CD4-positive, alpha-beta T cell (primary cell): ENCODE results near the gene CASQ2. TPM values are rescaled to one million over a fixed set of nuclear protein-coding genes. Genes with fewer than 3 reads are reported as not detected.

Experiments
- ATAC-seq: fragments of 200-7000 bp; cut with Tn5 transposase; one replicate; pipeline ENCODE4 v1.10.0; 2022; ENCODE audit warnings: mild to moderate bottlenecking; ENCODE audit not compliant: poor library complexity
- CTCF ChIA-PET: fragments of 350-600 bp; sonication (Branson Sonifier 250); formaldehyde crosslinking; loops from one replicate; lab custom pipeline; 2021; ENCODE audit warnings: antibody characterized with exemption, inconsistent platforms; lab: Charles Lee
- POLR2A ChIA-PET: fragments of 350-600 bp; sonication (Branson Sonifier 250); formaldehyde crosslinking; loops from one replicate; lab custom pipeline; 2021; ENCODE audit warnings: antibody characterized with exemption, inconsistent platforms; lab: Charles Lee
- DNase-seq, 14 experiments: peaks; one replicate each; pipeline ENCODE4 v3.0.0-alpha.2; 2013 to 2020; ENCODE audit warnings: mixed read lengths in 2 of 14
- H3K27ac ChIP-seq, 2 donors: one replicate each; pipeline versions ENCODE4 v1.5.1 to v1.7.0; 2013; ENCODE audit warnings: low read length in 2 of 2, low read depth in 1 of 2, mild to moderate bottlenecking in 1 of 2
- H3K27me3 ChIP-seq, 2 experiments: 1 replicate in 1 of 2; 2 replicates in 1 of 2; pipeline versions ENCODE4 v1.6.1 to v1.7.0; 2013; ENCODE audit warnings: low read length in 2 of 2, control low read depth in 1 of 2, mild to moderate bottlenecking in 1 of 2, moderate library complexity in 1 of 2; ENCODE audit not compliant: insufficient read depth in 2 of 2, control insufficient read depth in 1 of 2
- H3K36me3 ChIP-seq: one replicate; pipeline ENCODE4 v1.6.1; 2013; ENCODE audit warnings: low read length, control low read depth; ENCODE audit not compliant: insufficient read depth
- H3K4me1 ChIP-seq: one replicate; pipeline ENCODE4 v1.6.1; 2013; ENCODE audit warnings: low read length, control low read depth; ENCODE audit not compliant: insufficient read depth
- H3K4me3 ChIP-seq: one replicate; pipeline ENCODE4 v1.5.1; 2013; ENCODE audit warnings: mild to moderate bottlenecking, low read length, moderate library complexity
- H3K9me3 ChIP-seq, 2 experiments: 1 replicate in 1 of 2; 2 replicates in 1 of 2; pipeline versions ENCODE4 v1.6.1 to v1.7.0; 2013; ENCODE audit warnings: low read length in 2 of 2, mild to moderate bottlenecking in 2 of 2, control low read depth in 1 of 2, moderate library complexity in 1 of 2; ENCODE audit not compliant: control insufficient read depth in 1 of 2, insufficient read depth in 1 of 2
- H3K27ac Mint-ChIP-seq: one replicate; pipeline ENCODE4 v1.8.0; 2020; ENCODE audit warnings: mixed read lengths
- H3K27me3 Mint-ChIP-seq: one replicate; pipeline ENCODE4 v1.8.0; 2021; ENCODE audit warnings: mixed read lengths
- H3K36me3 Mint-ChIP-seq: one replicate; pipeline ENCODE4 v1.8.0; 2021; ENCODE audit warnings: low read depth, mixed read lengths
- H3K4me1 Mint-ChIP-seq: one replicate; pipeline ENCODE4 v1.8.0; 2021; ENCODE audit warnings: low read depth, mixed read lengths
- H3K4me3 Mint-ChIP-seq: one replicate; pipeline ENCODE4 v1.8.0; 2020; ENCODE audit warnings: mild to moderate bottlenecking, mixed read lengths
- H3K9me3 Mint-ChIP-seq: one replicate; pipeline ENCODE4 v1.8.0; 2020; ENCODE audit warnings: mixed read lengths
- intact Hi-C, 2 experiments: fragments of 100-400 bp; cut with DNase I in 1 of 2; cut with micrococcal nuclease in 1 of 2; formaldehyde crosslinking; loops; one replicate each; pipeline versions ENCODE4 v1.15.1 to v1.9.0; 2023 to 2025; cut with DNase I, micrococcal nuclease
- total RNA-seq, 174 experiments: library from RNA in 2 of 174; stranded (reverse) in 2 of 174; gene quantifications; one replicate each; pipeline ENCODE4 v1.2.3 and lab custom pipeline; 2021 to 2026
- TF ChIP-seq, protein P1 (sequence below): fragments of 200-600 bp; IDR thresholded peaks from one replicate; pipeline ENCODE4 v1.8.0; 2022; ENCODE audit warnings: antibody characterized with exemption, mild to moderate bottlenecking

CASQ2 gene
- total RNA-seq, 2 experiments from 2014 or later, result not detected

DNA sequence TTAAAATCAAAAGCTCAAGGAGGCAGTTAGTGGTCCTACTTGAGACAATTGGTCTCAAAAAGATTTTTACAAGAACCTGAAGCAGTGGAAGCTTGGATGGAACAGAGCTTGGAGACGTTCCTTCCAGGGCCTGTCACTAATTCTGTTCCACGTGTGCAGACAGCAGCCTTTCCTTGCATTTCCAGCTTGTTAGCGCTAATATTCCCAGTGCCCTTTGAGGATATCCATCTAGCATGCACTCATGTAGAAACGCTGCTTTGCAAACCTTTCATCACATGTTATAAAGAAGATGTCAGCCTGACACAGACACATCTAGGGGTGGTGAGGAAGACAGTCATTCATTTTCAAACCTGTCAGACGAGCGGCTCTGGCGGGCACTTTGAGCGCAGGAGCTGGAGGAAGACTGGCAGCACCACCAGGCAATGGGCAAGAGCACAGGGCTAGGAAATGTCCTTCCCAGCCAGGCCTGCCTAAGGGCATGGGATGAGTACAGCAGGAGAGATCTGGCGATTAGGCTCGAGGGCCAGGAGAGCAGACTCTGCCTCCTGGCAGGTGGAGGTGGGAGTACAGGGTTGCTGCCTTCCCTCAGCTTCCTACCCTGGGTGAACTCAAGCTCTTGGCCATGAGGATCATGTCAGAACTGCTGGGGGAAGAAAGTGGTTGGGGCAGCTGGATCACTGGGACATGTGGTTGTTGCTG is 55.5 kb downstream of the CASQ2 start:
- Mint-ChIP-seq H3K36me3 (no peaks in the 10 kb centered on the region), H3K9me3 (no peaks in the 10 kb centered on the region), H3K4me3 (no peak overlapping the region), H3K27me3 (peaks cover 25% of the 10 kb centered on the region), H3K27ac (no peak overlapping the region), H3K4me1 (no peaks in the 10 kb centered on the region)
- ATAC-seq, result no peak
- no peak for DNase-seq
- intact Hi-C loops, result no loop called here
- no peaks in the 10 kb centered on the region for H3K36me3 ChIP-seq
- TF ChIP-seq, protein P1, sequence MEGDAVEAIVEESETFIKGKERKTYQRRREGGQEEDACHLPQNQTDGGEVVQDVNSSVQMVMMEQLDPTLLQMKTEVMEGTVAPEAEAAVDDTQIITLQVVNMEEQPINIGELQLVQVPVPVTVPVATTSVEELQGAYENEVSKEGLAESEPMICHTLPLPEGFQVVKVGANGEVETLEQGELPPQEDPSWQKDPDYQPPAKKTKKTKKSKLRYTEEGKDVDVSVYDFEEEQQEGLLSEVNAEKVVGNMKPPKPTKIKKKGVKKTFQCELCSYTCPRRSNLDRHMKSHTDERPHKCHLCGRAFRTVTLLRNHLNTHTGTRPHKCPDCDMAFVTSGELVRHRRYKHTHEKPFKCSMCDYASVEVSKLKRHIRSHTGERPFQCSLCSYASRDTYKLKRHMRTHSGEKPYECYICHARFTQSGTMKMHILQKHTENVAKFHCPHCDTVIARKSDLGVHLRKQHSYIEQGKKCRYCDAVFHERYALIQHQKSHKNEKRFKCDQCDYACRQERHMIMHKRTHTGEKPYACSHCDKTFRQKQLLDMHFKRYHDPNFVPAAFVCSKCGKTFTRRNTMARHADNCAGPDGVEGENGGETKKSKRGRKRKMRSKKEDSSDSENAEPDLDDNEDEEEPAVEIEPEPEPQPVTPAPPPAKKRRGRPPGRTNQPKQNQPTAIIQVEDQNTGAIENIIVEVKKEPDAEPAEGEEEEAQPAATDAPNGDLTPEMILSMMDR, result no peak
- H3K9me3 ChIP-seq, result no peaks in the 10 kb centered on the region
- peaks cover 6 to 7% of the 10 kb centered on the region in 2 experiments for H3K27me3 ChIP-seq
- no peak overlapping the region for H3K4me3 ChIP-seq
- no peaks in the 10 kb centered on the region for H3K4me1 ChIP-seq
- no peak overlapping the region for H3K27ac ChIP-seq
- ChIA-PET POLR2A (interaction anchor here (0.6 kb wide), 1 partner anchor 927 kb away, joined by 3 read pairs; no protein-coding TSS in a partner anchor), CTCF (no interaction called here)

DNA sequence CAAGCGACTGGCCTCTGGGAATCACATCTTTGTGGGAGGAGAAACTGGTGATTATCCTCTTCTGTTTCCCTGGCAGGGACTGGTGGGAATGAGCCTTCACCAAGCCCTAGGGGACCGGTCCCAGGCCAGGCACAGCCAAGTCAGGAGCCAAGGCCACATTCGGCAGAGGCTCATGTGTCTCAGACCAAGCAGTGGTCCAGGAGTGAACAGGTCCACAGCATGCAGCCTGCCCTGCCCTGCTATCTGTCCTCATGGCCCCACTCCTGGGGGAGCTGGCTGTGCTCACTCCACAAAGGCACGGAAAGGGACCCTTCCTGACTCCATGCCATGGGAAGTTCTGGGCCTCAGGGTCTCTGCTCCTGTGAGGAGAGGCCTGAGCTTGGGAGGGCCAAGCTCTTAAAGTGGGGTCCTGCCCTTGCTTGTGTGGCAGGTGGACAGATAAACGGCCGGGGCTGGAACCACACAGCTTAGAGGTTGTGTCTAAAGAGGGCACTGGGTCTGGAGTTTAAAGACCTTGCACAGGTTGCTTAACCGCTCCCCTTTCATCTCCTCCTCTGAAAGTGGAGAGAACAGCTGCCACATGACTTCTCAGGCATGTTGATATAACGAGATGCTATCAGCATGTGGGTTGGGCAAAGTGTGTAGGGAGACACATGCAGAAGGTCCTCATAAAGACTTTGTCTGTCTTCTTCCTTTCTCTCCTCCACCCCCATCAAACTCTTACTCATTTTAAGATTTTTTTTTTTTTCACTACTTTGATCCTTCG is 57.5 kb downstream of the CASQ2 start:
- intact Hi-C loops, result no loop called here

More for the DNA sequence above, 57.5 kb downstream of the CASQ2 start:
- no peak for DNase-seq
- Mint-ChIP-seq H3K36me3 (no peaks in the 10 kb centered on the region), H3K27ac (no peak overlapping the region), H3K27me3 (peaks cover 29% of the 10 kb centered on the region), H3K9me3 (no peaks in the 10 kb centered on the region), H3K4me1 (no peaks in the 10 kb centered on the region), H3K4me3 (no peak overlapping the region)
- H3K27me3 ChIP-seq, result peaks cover 6 to 7% of the 10 kb centered on the region in 2 experiments
- H3K4me1 ChIP-seq, result no peaks in the 10 kb centered on the region
- no peak overlapping the region for H3K27ac ChIP-seq
- H3K4me3 ChIP-seq, result no peak overlapping the region
- ATAC-seq, result no peak
- ChIA-PET POLR2A (no interaction called here), CTCF (no interaction called here)
- no peaks in the 10 kb centered on the region for H3K36me3 ChIP-seq
- TF ChIP-seq, protein P1, result no peak
- no peaks in the 10 kb centered on the region for H3K9me3 ChIP-seq
